Measurements from ENCODE around the gene CCDC178. TPM values are rescaled to one million over a fixed set of nuclear protein-coding genes. Genes with fewer than 3 reads are reported as not detected.

The CCDC178 gene
- total and polyA plus RNA-seq, 2 donors (not counting 3 experiments of a cell fraction or from before 2014, with no cell fraction given), result 0.80 to 1.6 TPM

GRCh38 chr18:33446604-33447003, 6.1 kb upstream of the CCDC178 start:
- H3K4me1 ChIP-seq (ENCODE audit: control insufficient read depth, extremely low read depth, insufficient read depth, low read length), result no peaks in the 10 kb centered on the region
- dilution Hi-C loops (cut with MboI; ENCODE audit: extremely low pct_ligation_motif_present, low sequenced_read_pairs) (no loop called here), intact Hi-C loops (cut with micrococcal nuclease) (no loop called here)
- BruUV-seq (replicated peaks), result no TSS peak
- H4K20me1 ChIP-seq (replicated peaks; ENCODE audit: control insufficient read depth, extremely low read depth, insufficient read depth, low read length), result no peaks in the 10 kb centered on the region
- no peak overlapping the region for H3K27ac ChIP-seq (ENCODE audit: insufficient read depth, low read depth, low read length)
- TF ChIP-seq GATA2 (IDR thresholded peaks at IDR 0.05; ENCODE audit: insufficient read depth, insufficient read length, low read depth, low read length) (no peak), MYC (IDR thresholded peaks at IDR 0.05; ENCODE audit: low read depth, low read length) (no peak), EZH2 (IDR thresholded peaks at IDR 0.05; ENCODE audit: borderline replicate concordance, low read depth, low read length, severe bottlenecking) (no peak), FOS (IDR thresholded peaks at IDR 0.05; ENCODE audit: borderline replicate concordance, insufficient read depth, low read length) (no peak), JUN (IDR thresholded peaks at IDR 0.05; ENCODE audit: borderline replicate concordance, insufficient read depth, insufficient read length, low read depth) (no peak), MAX (IDR thresholded peaks at IDR 0.05; ENCODE audit: insufficient read depth, insufficient read length) (no peak), POLR2AphosphoS5 (IDR thresholded peaks at IDR 0.05; ENCODE audit: insufficient read depth, low read depth, low read length) (no peak), CTCF (IDR thresholded peaks at IDR 0.05; ENCODE audit: extremely low read depth in 1 of 2, insufficient read depth in 1 of 2, low read depth in 1 of 2, low read length in 2 of 2) (no peak), POLR2A (IDR thresholded peaks at IDR 0.05; ENCODE audit: low read depth, low read length) (no peak)
- H3K4me2 ChIP-seq (ENCODE audit: insufficient read depth, low read length), result no peak overlapping the region
- FAIRE-seq (no peak), DNase-seq (ENCODE audit: low read depth, low spot score) (no peak)
- H3K9me1 ChIP-seq (replicated peaks; ENCODE audit: control insufficient read depth, extremely low read depth, insufficient read depth, low read length), result no peaks in the 10 kb centered on the region
- POLR2A ChIA-PET, result no interaction called here
- H3K4me3 ChIP-seq (replicated peaks in 1 of 3; ENCODE audit: insufficient read depth in 1 of 3, low read depth in 1 of 3, low read length in 3 of 3), result no peak overlapping the region
- H3K27me3 ChIP-seq (ENCODE audit: control insufficient read depth in 2 of 2, insufficient read depth in 2 of 2, low read length in 2 of 2), result peaks cover 2 to 5% of the 10 kb centered on the region in 2 experiments
- H3K36me3 ChIP-seq (ENCODE audit: control insufficient read depth in 2 of 2, extremely low read depth in 1 of 2, insufficient read depth in 2 of 2, low read length in 2 of 2), result no peaks in the 10 kb centered on the region
- H3K79me2 ChIP-seq (ENCODE audit: control insufficient read depth, insufficient read depth, low read length), result no peaks in the 10 kb centered on the region
- H2AFZ ChIP-seq (ENCODE audit: low read depth, low read length), result no peak overlapping the region
- CTCF ChIA-PET, result interaction anchor here (1.5 kb wide), 1 partner anchor 10 kb away, joined by 4 read pairs; no protein-coding TSS in a partner anchor
- no peaks in the 10 kb centered on the region for H3K9me3 ChIP-seq (replicated peaks; ENCODE audit: control insufficient read depth, insufficient read depth, low read length)
- H3K9ac ChIP-seq (replicated peaks; ENCODE audit: extremely low read depth, insufficient read depth, low read length), result no peak overlapping the region
